ENCODE results near the gene LEMD3.
"Not testable (repeated sequence)": the region's sequence is repeated elsewhere in the genome, so short reads cannot be mapped to it uniquely, and the experiment has no call there.

Gene LEMD3

DNA sequence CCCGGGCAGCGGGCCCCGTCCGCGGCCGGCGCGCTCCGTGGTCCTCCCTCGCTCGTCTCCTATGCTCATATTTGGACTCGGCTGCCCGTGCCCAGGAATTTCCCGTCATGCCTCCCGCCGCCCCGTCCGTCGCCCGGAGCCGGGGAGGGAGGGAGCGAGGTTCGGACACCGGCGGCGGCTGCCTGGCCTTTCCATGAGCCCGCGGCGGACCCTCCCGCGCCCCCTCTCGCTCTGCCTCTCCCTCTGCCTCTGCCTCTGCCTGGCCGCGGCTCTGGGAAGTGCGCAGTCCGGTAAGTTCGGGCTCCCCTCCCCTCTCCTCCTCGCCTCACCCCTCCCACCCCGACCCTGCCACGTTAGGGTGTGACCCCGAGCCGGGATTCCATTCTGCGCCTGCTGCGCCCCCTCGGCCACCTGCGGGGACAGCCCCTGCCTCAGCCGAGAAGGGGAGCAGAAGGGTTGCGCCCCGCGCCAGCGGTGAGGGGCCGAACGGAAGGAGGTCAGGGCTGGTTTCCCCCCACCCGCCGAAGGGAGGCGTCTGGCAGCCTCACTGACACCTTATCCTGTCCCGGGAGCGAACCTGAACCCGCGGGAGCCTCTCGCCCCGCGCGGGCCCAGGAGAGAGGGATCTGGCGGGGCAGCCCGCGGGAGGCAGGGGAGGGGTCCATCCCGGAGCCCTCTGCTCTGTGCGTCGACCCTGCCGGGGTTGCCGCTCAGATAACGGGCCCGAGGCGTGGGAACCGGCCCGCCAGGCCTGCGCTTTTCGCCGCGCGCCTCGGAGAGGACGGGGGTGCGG is 109.4 kb downstream of the LEMD3 start, which contains the start of gene MSRB3:
Gene MSRB3 (plus strand): TSS at position 108 of the 793 bp plus-strand sequence. CDS start 29,897 bp downstream, outside the sequence.
- H3K4me2 ChIP-seq (ENCODE audit: low read length) = peak within 1 kb of the TSS; percentile 98
- no peak within 1 kb of the TSS for H2BK5ac ChIP-seq (ENCODE audit: low read length)
- H3K23ac ChIP-seq (ENCODE audit: low read length) = no peak within 1 kb of the TSS
- no peaks in the 10 kb centered on the region for H3K4me1 ChIP-seq (ENCODE audit: control insufficient read depth, low read depth, low read length)
- H3K27ac ChIP-seq (ENCODE audit: low read depth, low read length) = peak within 1 kb of the TSS; percentile 8
- peak within 1 kb of the TSS; percentile 94 for H3K56ac ChIP-seq (ENCODE audit: low read length)
- H3K4ac ChIP-seq (ENCODE audit: low read depth, low read length) = no peak within 1 kb of the TSS
- no peak within 1 kb of the TSS for H2BK15ac ChIP-seq (replicated peaks; ENCODE audit: low read depth)
- peak within 1 kb of the TSS; percentile 72 for H3K4me3 ChIP-seq (ENCODE audit: low read length)
- no CpG with 5 or more reads among the region's 85 CpGs for WGBS (ENCODE audit: extremely low coverage, insufficient coverage, low lambda C conversion rate)
- H2AK5ac ChIP-seq (ENCODE audit: low read length) = no peak within 1 kb of the TSS
- H3K36me3 ChIP-seq (ENCODE audit: control insufficient read depth, insufficient read depth, low read length) = no peaks in the 10 kb centered on the region
- H3K18ac ChIP-seq (ENCODE audit: low read length) = peak within 1 kb of the TSS; percentile 5
- no peak within 1 kb of the TSS for H4K8ac ChIP-seq (ENCODE audit: low read depth, low read length)
- no peaks in the 10 kb centered on the region for H3K27me3 ChIP-seq (ENCODE audit: insufficient read depth, low read length, poor library complexity)
- H3K9ac ChIP-seq (ENCODE audit: low read length) = peak within 1 kb of the TSS; percentile 71
- no peak within 1 kb of the TSS for H2BK120ac ChIP-seq (ENCODE audit: low read depth, low read length)
- no peaks in the 10 kb centered on the region for H3K79me2 ChIP-seq (ENCODE audit: control insufficient read depth, insufficient read depth, low read length)
- no peaks in the 10 kb centered on the region for H3K79me1 ChIP-seq (ENCODE audit: low read length)
- no peak within 1 kb of the TSS for H4K5ac ChIP-seq (ENCODE audit: low read length)
- DNase-seq = peak; percentile 83

DNA sequence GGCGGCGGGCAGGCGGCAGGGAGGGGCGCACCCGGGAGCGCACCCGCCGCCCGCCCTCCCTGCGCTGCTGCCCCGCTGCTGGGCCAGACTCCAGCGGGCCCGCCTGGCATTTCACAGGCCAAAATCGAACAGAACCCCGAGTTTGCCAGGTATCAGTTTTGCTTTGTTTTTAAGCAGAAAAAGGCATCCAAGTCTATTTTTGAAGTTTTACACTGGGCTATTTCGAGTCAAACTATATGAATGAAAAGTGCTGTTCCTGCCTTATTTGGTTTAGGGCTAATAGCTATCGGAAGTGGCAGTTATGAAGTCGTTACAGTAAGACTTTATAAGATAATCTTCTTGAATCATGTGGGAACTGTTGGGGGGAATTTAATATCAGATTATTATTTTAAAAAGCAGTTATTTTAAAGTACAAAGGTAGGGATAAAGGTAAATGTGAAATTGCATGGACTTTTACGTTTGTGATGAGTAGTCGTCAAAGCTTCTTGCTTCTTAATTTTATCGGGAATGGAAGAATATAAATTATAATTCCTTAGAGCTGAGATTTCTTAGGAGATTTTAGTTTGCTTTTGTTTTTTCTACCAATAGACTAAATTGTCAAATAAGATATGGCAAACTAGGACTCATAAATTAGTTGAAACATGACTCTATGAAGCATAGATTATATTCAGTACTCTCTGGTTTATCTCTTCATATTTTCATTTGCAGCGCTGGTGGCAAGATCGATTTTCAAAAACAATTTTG is 110.2 kb downstream of the LEMD3 start:
- Histone ChIP-seq H3K23ac (ENCODE audit: low read length) (no peak overlapping the region), H3K18ac (ENCODE audit: low read length) (peak overlapping the region; percentile 5), H3K79me1 (ENCODE audit: low read length) (no peaks in the 10 kb centered on the region), H2BK120ac (ENCODE audit: low read depth, low read length) (no peak overlapping the region), H3K36me3 (ENCODE audit: control insufficient read depth, insufficient read depth, low read length) (no peaks in the 10 kb centered on the region), H3K4ac (ENCODE audit: low read depth, low read length) (no peak overlapping the region), H4K8ac (ENCODE audit: low read depth, low read length) (no peak overlapping the region), H3K4me2 (ENCODE audit: low read length) (peak overlapping the region; percentile 98), H3K4me3 (ENCODE audit: low read length) (no peak overlapping the region), H3K27me3 (ENCODE audit: insufficient read depth, low read length, poor library complexity) (no peaks in the 10 kb centered on the region), H3K9ac (ENCODE audit: low read length) (peak overlapping the region; percentile 71), H3K79me2 (ENCODE audit: control insufficient read depth, insufficient read depth, low read length) (no peaks in the 10 kb centered on the region), H2BK15ac (replicated peaks; ENCODE audit: low read depth) (no peak overlapping the region), H2AK5ac (ENCODE audit: low read length) (no peak overlapping the region), H2BK5ac (ENCODE audit: low read length) (no peak overlapping the region), H3K56ac (ENCODE audit: low read length) (peak overlapping the region; percentile 94), H3K27ac (ENCODE audit: low read depth, low read length) (no peak overlapping the region), H4K5ac (ENCODE audit: low read length) (no peak overlapping the region), H3K4me1 (ENCODE audit: control insufficient read depth, low read depth, low read length) (no peaks in the 10 kb centered on the region)
- 100% methylated on average over 1 of the region's 23 CpGs for WGBS (ENCODE audit: extremely low coverage, insufficient coverage, low lambda C conversion rate)
- DNase-seq = no peak

DNA sequence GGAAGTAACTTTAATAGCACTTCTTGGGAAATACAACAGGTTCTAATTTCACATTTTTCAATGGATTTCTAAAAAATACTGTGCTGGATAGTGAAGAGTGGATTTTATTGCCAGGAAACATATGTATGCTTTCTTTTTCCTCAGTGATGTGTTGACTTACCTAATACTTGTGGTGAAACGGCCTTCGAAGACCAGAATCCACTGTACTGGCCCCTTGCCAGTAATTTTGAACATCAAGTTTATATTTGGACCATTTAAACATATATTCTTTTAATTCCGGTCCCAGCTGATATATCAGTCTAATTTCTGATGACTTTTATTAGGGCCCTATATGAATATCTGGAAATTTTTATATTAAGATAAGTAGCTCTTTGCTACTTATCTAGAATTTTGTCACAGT is 110.9 kb downstream of the LEMD3 start:
- Histone ChIP-seq H4K5ac (ENCODE audit: low read length) (no peak overlapping the region), H3K27me3 (ENCODE audit: insufficient read depth, low read length, poor library complexity) (no peaks in the 10 kb centered on the region), H3K4me2 (ENCODE audit: low read length) (no peak overlapping the region), H3K79me2 (ENCODE audit: control insufficient read depth, insufficient read depth, low read length) (no peaks in the 10 kb centered on the region), H3K18ac (ENCODE audit: low read length) (no peak overlapping the region), H3K9ac (ENCODE audit: low read length) (no peak overlapping the region), H3K27ac (ENCODE audit: low read depth, low read length) (no peak overlapping the region), H4K8ac (ENCODE audit: low read depth, low read length) (no peak overlapping the region), H2BK120ac (ENCODE audit: low read depth, low read length) (no peak overlapping the region), H3K4me3 (ENCODE audit: low read length) (no peak overlapping the region), H3K79me1 (ENCODE audit: low read length) (no peaks in the 10 kb centered on the region), H2BK15ac (replicated peaks; ENCODE audit: low read depth) (no peak overlapping the region), H3K56ac (ENCODE audit: low read length) (no peak overlapping the region), H3K4ac (ENCODE audit: low read depth, low read length) (no peak overlapping the region), H3K36me3 (ENCODE audit: control insufficient read depth, insufficient read depth, low read length) (no peaks in the 10 kb centered on the region), H3K4me1 (ENCODE audit: control insufficient read depth, low read depth, low read length) (no peaks in the 10 kb centered on the region), H3K23ac (ENCODE audit: low read length) (no peak overlapping the region), H2BK5ac (ENCODE audit: low read length) (no peak overlapping the region), H2AK5ac (ENCODE audit: low read length) (no peak overlapping the region)
- WGBS (ENCODE audit: extremely low coverage, insufficient coverage, low lambda C conversion rate) = no CpG with 5 or more reads among the region's 3 CpGs
- no peak for DNase-seq

DNA sequence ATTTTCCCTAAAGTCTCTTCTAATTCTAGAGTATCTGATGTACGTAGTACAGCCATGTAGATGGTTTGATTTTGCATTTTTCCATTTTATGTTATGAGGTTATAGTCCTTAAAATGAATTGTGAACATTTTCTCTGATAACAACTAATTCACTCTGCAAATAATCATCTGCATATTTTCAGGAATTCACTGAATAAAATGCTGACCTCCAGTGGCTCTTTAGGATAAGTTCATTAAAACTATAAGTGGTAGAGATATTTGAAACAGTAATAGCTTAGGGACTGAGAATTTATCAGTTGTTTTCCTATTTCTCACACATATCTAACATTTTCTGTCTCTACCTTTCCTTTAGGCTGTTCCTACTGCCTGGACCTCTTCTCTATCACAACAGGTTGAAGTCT is 113.5 kb downstream of the LEMD3 start:
- Histone ChIP-seq H3K56ac (ENCODE audit: low read length) (no peak overlapping the region), H3K23ac (ENCODE audit: low read length) (no peak overlapping the region), H3K9ac (ENCODE audit: low read length) (no peak overlapping the region), H4K5ac (ENCODE audit: low read length) (no peak overlapping the region), H2BK5ac (ENCODE audit: low read length) (no peak overlapping the region), H3K36me3 (ENCODE audit: control insufficient read depth, insufficient read depth, low read length) (no peaks in the 10 kb centered on the region), H3K4me2 (ENCODE audit: low read length) (no peak overlapping the region), H3K79me2 (ENCODE audit: control insufficient read depth, insufficient read depth, low read length) (no peaks in the 10 kb centered on the region), H3K18ac (ENCODE audit: low read length) (no peak overlapping the region), H3K79me1 (ENCODE audit: low read length) (no peaks in the 10 kb centered on the region), H3K4ac (ENCODE audit: low read depth, low read length) (no peak overlapping the region), H3K27ac (ENCODE audit: low read depth, low read length) (no peak overlapping the region), H2BK120ac (ENCODE audit: low read depth, low read length) (no peak overlapping the region), H2BK15ac (replicated peaks; ENCODE audit: low read depth) (no peak overlapping the region), H4K8ac (ENCODE audit: low read depth, low read length) (no peak overlapping the region), H3K4me1 (ENCODE audit: control insufficient read depth, low read depth, low read length) (no peaks in the 10 kb centered on the region), H3K4me3 (ENCODE audit: low read length) (no peak overlapping the region), H2AK5ac (ENCODE audit: low read length) (no peak overlapping the region), H3K27me3 (ENCODE audit: insufficient read depth, low read length, poor library complexity) (no peaks in the 10 kb centered on the region)
- no peak for DNase-seq
- WGBS (ENCODE audit: extremely low coverage, insufficient coverage, low lambda C conversion rate) = no CpG with 5 or more reads among the region's 1 CpG

DNA sequence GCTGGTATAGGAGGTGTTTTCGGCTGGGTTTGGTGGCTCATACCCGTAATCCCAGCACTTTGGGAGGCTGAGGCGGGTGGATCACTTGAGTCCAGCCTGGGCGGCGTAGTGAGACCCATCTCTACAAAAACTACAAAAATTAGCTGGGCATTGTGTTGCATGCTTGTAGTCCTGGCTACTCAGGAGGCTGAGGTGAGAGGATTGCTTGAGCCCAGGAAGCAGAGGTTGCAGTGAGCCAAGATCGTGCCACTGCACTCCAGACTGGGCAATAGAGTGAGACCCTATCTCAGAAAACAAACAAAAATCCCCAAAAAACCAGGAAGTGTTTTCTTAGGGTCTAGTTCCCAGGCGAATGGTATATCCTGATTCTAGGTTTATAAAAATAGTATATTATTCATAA is 116.1 kb downstream of the LEMD3 start:
- H2AK5ac ChIP-seq (ENCODE audit: low read length); H3K27me3 ChIP-seq (ENCODE audit: insufficient read depth, low read length, poor library complexity); H3K4me3 ChIP-seq (ENCODE audit: low read length); DNase-seq; H3K36me3 ChIP-seq (ENCODE audit: control insufficient read depth, insufficient read depth, low read length); H3K79me1 ChIP-seq (ENCODE audit: low read length); H3K56ac ChIP-seq (ENCODE audit: low read length); H3K23ac ChIP-seq (ENCODE audit: low read length); H4K5ac ChIP-seq (ENCODE audit: low read length); H3K4me1 ChIP-seq (ENCODE audit: control insufficient read depth, low read depth, low read length); H2BK120ac ChIP-seq (ENCODE audit: low read depth, low read length); H3K4me2 ChIP-seq (ENCODE audit: low read length); H3K27ac ChIP-seq (ENCODE audit: low read depth, low read length); H3K79me2 ChIP-seq (ENCODE audit: control insufficient read depth, insufficient read depth, low read length); H4K8ac ChIP-seq (ENCODE audit: low read depth, low read length); H2BK15ac ChIP-seq (replicated peaks; ENCODE audit: low read depth); H3K9ac ChIP-seq (ENCODE audit: low read length); H2BK5ac ChIP-seq (ENCODE audit: low read length); H3K18ac ChIP-seq (ENCODE audit: low read length); H3K4ac ChIP-seq (ENCODE audit: low read depth, low read length): not testable (repeated sequence)
- 100% methylated on average over 1 of the region's 7 CpGs for WGBS (ENCODE audit: extremely low coverage, insufficient coverage, low lambda C conversion rate)
